Left kidney (tissue), 2 donors: ENCODE results near the gene SPRY4. TPM values are rescaled to one million over a fixed set of nuclear protein-coding genes. Genes with fewer than 3 reads are reported as not detected.

Experiments used
- DNase-seq: peaks from one replicate; pipeline ENCODE4 v3.0.0-alpha.2; 2013
- polyA plus RNA-seq: library from polyadenylated mRNA; unstranded; fragments of 120-200 nt; gene quantifications from one replicate; pipeline ENCODE4 v1.2.1, GENCODE V29; 2013; ENCODE audit not compliant: insufficient read length

SPRY4 gene
- polyA plus RNA-seq, 1 donor: 30.1 TPM

GRCh38 chr5:142263346-142263745 is 61.5 kb downstream of the SPRY4 start:
- no peak for DNase-seq

- no peak for DNase-seq
These were observed 62.1 kb downstream of the SPRY4 start for GRCh38 chr5:142262683-142263082.

Other genes with a start within 250 kb of the SPRY4 start
- 135 TPM for gene NDFIP1, start 216.2 kb downstream of the SPRY4 start, polyA plus RNA-seq